HL-60 (cell line): ENCODE data around the gene TRPM1.

Experiments used
- DNase-seq, 2 experiments: peaks; one replicate each; pipeline ENCODE4 v3.0.0-alpha.2; 2010 to 2020; ENCODE audit warnings: low read depth in 1 of 2, low spot score in 1 of 2
- H3K27ac ChIP-seq: fragments of 250-450 bp; sonication (Bioruptor Pico); replicated peaks from 2 replicates; pipeline ENCODE4 v1.5.1; 2020; ENCODE audit warnings: mild to moderate bottlenecking, moderate library complexity
- H3K27me3 ChIP-seq: fragments of 250-450 bp; sonication (Bioruptor Pico); 2 replicates; pipeline ENCODE4 v1.5.1; 2021; ENCODE audit warnings: mild to moderate bottlenecking, moderate library complexity; ENCODE audit not compliant: insufficient read depth, poor library complexity, severe bottlenecking
- H3K4me3 ChIP-seq: replicated peaks from 2 replicates; pipeline ENCODE4 v1.5.1; 2011; ENCODE audit warnings: mild to moderate bottlenecking, control low read depth, low read length; ENCODE audit not compliant: insufficient read depth
- CTCF ChIP-seq: IDR thresholded peaks from one replicate; pipeline ENCODE4 v1.5.1; 2011; ENCODE audit warnings: low read length, control low read depth, inconsistent platforms; ENCODE audit not compliant: insufficient read depth
- GABPA ChIP-seq: IDR thresholded peaks from 2 replicates; pipeline ENCODE4 v1.6.1; 2012; ENCODE audit warnings: low read depth
- POLR2AphosphoS5 ChIP-seq: IDR thresholded peaks from 2 replicates; pipeline ENCODE4 v1.6.1; 2012; ENCODE audit warnings: low read depth
- REST ChIP-seq: IDR thresholded peaks from 2 replicates; pipeline ENCODE4 v1.6.1; 2012; ENCODE audit warnings: low read depth; ENCODE audit not compliant: insufficient replicate concordance
- SPI1 ChIP-seq: IDR thresholded peaks from 2 replicates; pipeline ENCODE4 v1.6.1; 2012; ENCODE audit warnings: low read depth, mild to moderate bottlenecking, borderline replicate concordance

Gene TRPM1

GRCh38 chr15:31084176-31084575, 17.3 kb downstream of the TRPM1 start:
- TF ChIP-seq REST: no peak
- TF ChIP-seq POLR2AphosphoS5: no peak
- TF ChIP-seq GABPA: no peak
- no peak for TF ChIP-seq CTCF
- TF ChIP-seq SPI1: no peak
- Histone ChIP-seq H3K27ac (no peak overlapping the region), H3K4me3 (no peak overlapping the region), H3K27me3 (no peaks in the 10 kb centered on the region)
- no peak for DNase-seq

GRCh38 chr15:31083370-31083780, 18.1 kb downstream of the TRPM1 start:
- no peaks in the 10 kb centered on the region for H3K27me3 ChIP-seq
- H3K27ac ChIP-seq: no peak overlapping the region
- TF ChIP-seq GABPA (no peak), POLR2AphosphoS5 (no peak), REST (no peak), CTCF (no peak), SPI1 (no peak)
- no peak overlapping the region for H3K4me3 ChIP-seq
- no peak for DNase-seq

GRCh38 chr15:31082771-31083369, 18.7 kb downstream of the TRPM1 start:
- H3K27me3 ChIP-seq: no peaks in the 10 kb centered on the region
- TF ChIP-seq POLR2AphosphoS5 (no peak), GABPA (no peak), REST (no peak), SPI1 (no peak), CTCF (no peak)
- DNase-seq: no peak
- no peak overlapping the region for H3K4me3 ChIP-seq
- H3K27ac ChIP-seq: no peak overlapping the region
